ENCODE data around the gene SDF2L1.

DNA sequence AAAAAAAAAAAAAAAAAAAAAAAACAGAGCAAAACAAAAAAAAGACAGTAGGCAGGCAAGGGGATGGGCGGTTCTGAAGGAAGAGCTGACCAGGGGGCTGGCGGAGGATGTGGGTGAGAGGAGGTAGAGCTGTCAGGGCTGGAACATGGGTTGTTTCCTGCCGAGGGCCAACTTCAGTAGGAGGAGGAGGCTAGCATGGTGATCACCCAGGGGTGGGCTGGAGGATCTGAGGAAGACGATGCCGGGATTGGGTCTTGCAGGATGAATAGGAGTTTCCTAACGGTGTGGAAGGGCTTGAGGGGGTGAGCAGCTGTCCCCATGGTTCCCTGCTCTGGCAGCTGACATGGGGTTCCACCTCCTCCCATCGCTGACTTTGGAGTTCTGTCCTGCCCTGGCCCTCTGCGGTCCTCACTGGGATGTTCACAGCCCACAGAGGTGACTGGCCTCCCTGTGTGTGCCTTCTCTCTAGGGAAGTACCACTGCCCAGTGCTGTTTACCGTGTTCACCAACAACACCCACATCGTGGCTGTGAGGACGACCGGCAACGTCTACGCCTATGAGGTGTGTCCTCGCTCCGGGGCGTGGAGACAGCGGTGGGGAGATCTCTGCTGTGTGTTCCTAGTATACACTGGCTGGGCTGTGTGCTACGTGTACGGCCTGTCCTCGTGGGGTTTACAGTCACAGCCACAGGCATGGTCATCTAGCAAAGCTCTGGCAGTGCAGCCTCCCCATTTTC lies 38.9 kb downstream of the SDF2L1 start:
- no peak for TF ChIP-seq POLR2A (IDR thresholded peaks at IDR 0.05)
- TF ChIP-seq, protein P1, sequence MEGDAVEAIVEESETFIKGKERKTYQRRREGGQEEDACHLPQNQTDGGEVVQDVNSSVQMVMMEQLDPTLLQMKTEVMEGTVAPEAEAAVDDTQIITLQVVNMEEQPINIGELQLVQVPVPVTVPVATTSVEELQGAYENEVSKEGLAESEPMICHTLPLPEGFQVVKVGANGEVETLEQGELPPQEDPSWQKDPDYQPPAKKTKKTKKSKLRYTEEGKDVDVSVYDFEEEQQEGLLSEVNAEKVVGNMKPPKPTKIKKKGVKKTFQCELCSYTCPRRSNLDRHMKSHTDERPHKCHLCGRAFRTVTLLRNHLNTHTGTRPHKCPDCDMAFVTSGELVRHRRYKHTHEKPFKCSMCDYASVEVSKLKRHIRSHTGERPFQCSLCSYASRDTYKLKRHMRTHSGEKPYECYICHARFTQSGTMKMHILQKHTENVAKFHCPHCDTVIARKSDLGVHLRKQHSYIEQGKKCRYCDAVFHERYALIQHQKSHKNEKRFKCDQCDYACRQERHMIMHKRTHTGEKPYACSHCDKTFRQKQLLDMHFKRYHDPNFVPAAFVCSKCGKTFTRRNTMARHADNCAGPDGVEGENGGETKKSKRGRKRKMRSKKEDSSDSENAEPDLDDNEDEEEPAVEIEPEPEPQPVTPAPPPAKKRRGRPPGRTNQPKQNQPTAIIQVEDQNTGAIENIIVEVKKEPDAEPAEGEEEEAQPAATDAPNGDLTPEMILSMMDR (IDR thresholded peaks at IDR 0.05): no peak

All from body of pancreas (tissue), 4 donors.